Measurements from ENCODE around the gene SEH1L. TPM values are rescaled to one million over a fixed set of nuclear protein-coding genes. Genes with fewer than 3 reads are reported as not detected.

Gene SEH1L
- total RNA-seq, 1 donor from 2014 or later: 46.4 TPM

DNA sequence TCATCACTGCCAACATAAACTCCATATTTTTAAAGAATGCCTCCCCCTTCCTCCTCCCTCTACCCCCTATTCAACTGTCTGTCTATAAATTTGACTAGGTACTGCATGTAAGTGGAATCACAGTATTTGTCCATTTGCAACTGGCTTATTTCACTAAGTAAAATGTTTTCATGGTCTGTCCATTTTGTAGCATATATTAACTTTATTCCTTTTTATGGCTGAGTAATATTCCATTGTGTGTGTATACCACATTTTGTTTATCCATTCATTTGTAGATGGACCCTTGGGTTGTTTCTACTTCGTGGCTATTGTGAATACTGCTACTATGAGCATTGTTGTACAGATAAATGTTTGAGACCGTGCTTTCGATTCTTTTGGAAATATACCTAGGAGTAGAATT, 10.7 kb downstream of the SEH1L start:
- TF ChIP-seq, protein P1, sequence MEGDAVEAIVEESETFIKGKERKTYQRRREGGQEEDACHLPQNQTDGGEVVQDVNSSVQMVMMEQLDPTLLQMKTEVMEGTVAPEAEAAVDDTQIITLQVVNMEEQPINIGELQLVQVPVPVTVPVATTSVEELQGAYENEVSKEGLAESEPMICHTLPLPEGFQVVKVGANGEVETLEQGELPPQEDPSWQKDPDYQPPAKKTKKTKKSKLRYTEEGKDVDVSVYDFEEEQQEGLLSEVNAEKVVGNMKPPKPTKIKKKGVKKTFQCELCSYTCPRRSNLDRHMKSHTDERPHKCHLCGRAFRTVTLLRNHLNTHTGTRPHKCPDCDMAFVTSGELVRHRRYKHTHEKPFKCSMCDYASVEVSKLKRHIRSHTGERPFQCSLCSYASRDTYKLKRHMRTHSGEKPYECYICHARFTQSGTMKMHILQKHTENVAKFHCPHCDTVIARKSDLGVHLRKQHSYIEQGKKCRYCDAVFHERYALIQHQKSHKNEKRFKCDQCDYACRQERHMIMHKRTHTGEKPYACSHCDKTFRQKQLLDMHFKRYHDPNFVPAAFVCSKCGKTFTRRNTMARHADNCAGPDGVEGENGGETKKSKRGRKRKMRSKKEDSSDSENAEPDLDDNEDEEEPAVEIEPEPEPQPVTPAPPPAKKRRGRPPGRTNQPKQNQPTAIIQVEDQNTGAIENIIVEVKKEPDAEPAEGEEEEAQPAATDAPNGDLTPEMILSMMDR (IDR thresholded peaks at IDR 0.05; ENCODE audit: partially characterized antibody, unreplicated experiment): no peak
- H3K4me1 Mint-ChIP-seq (ENCODE audit: low read depth, unreplicated experiment): peaks cover 8% of the 10 kb centered on the region
- peaks cover 3% of the 10 kb centered on the region for H3K27me3 Mint-ChIP-seq (ENCODE audit: unreplicated experiment)
- no peak overlapping the region for H3K27ac Mint-ChIP-seq (ENCODE audit: unreplicated experiment)
- no peak overlapping the region for H3K4me3 Mint-ChIP-seq (ENCODE audit: unreplicated experiment)
- H3K9me3 Mint-ChIP-seq (ENCODE audit: unreplicated experiment): no peaks in the 10 kb centered on the region
- no peaks in the 10 kb centered on the region for H3K36me3 Mint-ChIP-seq (ENCODE audit: unreplicated experiment)
- no peak for DNase-seq

DNA sequence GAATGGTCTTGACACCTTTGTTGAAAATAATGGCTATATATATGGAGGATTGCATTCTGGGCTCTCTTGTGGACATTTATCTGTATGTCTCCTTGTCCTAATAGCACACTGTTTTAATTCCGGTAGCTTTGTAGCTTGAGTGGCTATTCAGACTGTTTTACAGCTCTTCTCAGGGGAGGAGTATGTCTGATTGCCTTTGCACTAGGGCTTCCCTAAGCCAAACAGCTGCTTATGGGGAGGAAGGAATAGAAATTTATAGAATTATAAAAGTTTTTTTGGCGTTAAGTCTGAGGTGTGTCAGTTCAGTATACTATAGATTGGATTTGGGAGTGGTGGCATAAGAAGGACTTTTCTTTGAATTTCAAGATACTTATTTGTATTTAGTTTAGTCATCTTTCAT, 12.6 kb downstream of the SEH1L start:
- H3K27me3 Mint-ChIP-seq (ENCODE audit: unreplicated experiment): peaks cover 3% of the 10 kb centered on the region
- H3K4me3 Mint-ChIP-seq (ENCODE audit: unreplicated experiment): no peak overlapping the region
- no peaks in the 10 kb centered on the region for H3K36me3 Mint-ChIP-seq (ENCODE audit: unreplicated experiment)
- H3K9me3 Mint-ChIP-seq (ENCODE audit: unreplicated experiment): no peaks in the 10 kb centered on the region
- H3K4me1 Mint-ChIP-seq (ENCODE audit: low read depth, unreplicated experiment): peaks cover 8% of the 10 kb centered on the region
- DNase-seq: no peak
- no peak overlapping the region for H3K27ac Mint-ChIP-seq (ENCODE audit: unreplicated experiment)
- TF ChIP-seq, protein P1 (IDR thresholded peaks at IDR 0.05; ENCODE audit: partially characterized antibody, unreplicated experiment): no peak

DNA sequence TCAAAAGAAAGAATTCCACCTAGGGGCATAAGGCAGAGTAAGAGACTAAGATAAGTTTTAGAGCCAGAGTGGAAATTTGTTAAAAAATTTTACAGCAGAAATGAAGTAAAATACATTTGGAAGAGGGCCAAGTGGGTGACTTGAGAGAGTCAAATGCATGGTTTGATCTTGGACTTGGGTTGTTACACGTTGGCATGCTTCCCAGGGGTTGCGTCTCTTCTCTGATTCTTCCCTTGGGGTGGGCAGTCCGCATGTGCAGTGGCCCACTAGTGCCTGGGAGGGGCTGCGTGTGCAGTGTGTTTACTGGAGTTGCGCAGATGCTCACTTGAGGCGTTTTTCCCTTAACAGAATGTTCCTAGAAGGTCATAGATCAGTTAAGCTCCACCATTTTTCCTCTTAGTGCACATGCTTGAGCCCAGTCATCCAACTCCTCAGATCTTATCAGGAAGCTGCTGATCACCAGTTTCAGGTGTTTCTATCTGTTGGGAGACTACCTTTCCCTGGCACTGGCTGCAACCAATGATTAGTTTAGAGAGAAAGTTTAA, 13.1 kb downstream of the SEH1L start:
- H3K4me3 Mint-ChIP-seq (ENCODE audit: unreplicated experiment): no peak overlapping the region
- no peaks in the 10 kb centered on the region for H3K9me3 Mint-ChIP-seq (ENCODE audit: unreplicated experiment)
- no peak overlapping the region for H3K27ac Mint-ChIP-seq (ENCODE audit: unreplicated experiment)
- no peaks in the 10 kb centered on the region for H3K36me3 Mint-ChIP-seq (ENCODE audit: unreplicated experiment)
- H3K27me3 Mint-ChIP-seq (ENCODE audit: unreplicated experiment): peaks cover 3% of the 10 kb centered on the region
- TF ChIP-seq, protein P1 (IDR thresholded peaks at IDR 0.05; ENCODE audit: partially characterized antibody, unreplicated experiment): no peak
- H3K4me1 Mint-ChIP-seq (ENCODE audit: low read depth, unreplicated experiment): peaks cover 8% of the 10 kb centered on the region
- no peak for DNase-seq

DNA sequence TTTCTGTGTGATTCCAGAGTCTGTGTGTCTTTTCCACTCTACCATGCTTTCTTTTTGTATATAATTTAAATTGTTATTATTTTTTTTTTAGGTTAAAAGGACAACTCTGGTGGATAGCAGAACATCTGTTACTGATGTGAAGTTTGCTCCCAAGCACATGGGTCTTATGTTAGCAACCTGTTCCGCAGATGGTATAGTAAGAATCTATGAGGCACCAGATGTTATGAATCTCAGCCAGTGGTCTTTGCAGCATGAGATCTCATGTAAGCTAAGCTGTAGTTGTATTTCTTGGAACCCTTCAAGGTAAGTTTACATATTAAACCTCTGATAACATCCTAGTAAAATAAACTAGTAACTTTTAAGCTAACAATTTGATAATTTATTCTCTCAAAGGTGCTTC, 15.3 kb downstream of the SEH1L start:
- Mint-ChIP-seq H3K36me3 (ENCODE audit: unreplicated experiment) (no peaks in the 10 kb centered on the region), H3K27me3 (ENCODE audit: unreplicated experiment) (peaks cover 3% of the 10 kb centered on the region), H3K9me3 (ENCODE audit: unreplicated experiment) (no peaks in the 10 kb centered on the region), H3K4me3 (ENCODE audit: unreplicated experiment) (no peak overlapping the region), H3K4me1 (ENCODE audit: low read depth, unreplicated experiment) (peaks cover 8% of the 10 kb centered on the region), H3K27ac (ENCODE audit: unreplicated experiment) (no peak overlapping the region)
- TF ChIP-seq, protein P1 (IDR thresholded peaks at IDR 0.05; ENCODE audit: partially characterized antibody, unreplicated experiment): no peak
- no peak for DNase-seq

GRCh38 chr18:12968115-12968514, 20.3 kb downstream of the SEH1L start:
- Mint-ChIP-seq H3K27ac (ENCODE audit: unreplicated experiment) (no peak overlapping the region), H3K9me3 (ENCODE audit: unreplicated experiment) (peaks cover 4% of the 10 kb centered on the region), H3K4me1 (ENCODE audit: low read depth, unreplicated experiment) (peaks cover 2% of the 10 kb centered on the region), H3K36me3 (ENCODE audit: unreplicated experiment) (peaks cover 7% of the 10 kb centered on the region), H3K27me3 (ENCODE audit: unreplicated experiment) (peaks cover 2% of the 10 kb centered on the region), H3K4me3 (ENCODE audit: unreplicated experiment) (no peak overlapping the region)
- no peak for DNase-seq
- TF ChIP-seq, protein P1 (IDR thresholded peaks at IDR 0.05; ENCODE audit: partially characterized antibody, unreplicated experiment): no peak
